OCI-LY7 (cell line): ENCODE data around the gene PLPP6. TPM values are rescaled to one million over a fixed set of nuclear protein-coding genes. Genes with fewer than 3 reads are reported as not detected.
"Not testable (repeated sequence)": the region's sequence is repeated elsewhere in the genome, so short reads cannot be mapped to it uniquely, and the experiment has no call there.

Experiments
- BruUV-seq: library from RNA; stranded (reverse); fragments of 400-500 nt; replicated peaks from 2 replicates; lab custom pipeline; 2021; lab: Mats Ljungman, UMichigan
- CTCF ChIA-PET: fragments of 300-600 bp; sonication (Branson Sonifier 250); formaldehyde crosslinking; loops from one replicate; lab custom pipeline; 2022; ENCODE audit warnings: antibody characterized with exemption; ENCODE audit not compliant: unreplicated experiment; lab: Charles Lee
- POLR2A ChIA-PET: fragments of 300-600 bp; sonication (Branson Sonifier 250); formaldehyde crosslinking; loops from one replicate; lab custom pipeline; 2022; ENCODE audit warnings: antibody characterized with exemption; lab: Charles Lee
- DNase-seq: peaks from one replicate; pipeline ENCODE4 v3.0.0-alpha.2; 2015; ENCODE audit warnings: low spot score
- H2AFZ ChIP-seq: fragments of 200-600 bp; sonication (generic), shearing (Covaris generic); 2 replicates; pipeline ENCODE4 v1.6.1; 2014; ENCODE audit warnings: mild to moderate bottlenecking, antibody characterized with exemption, low read length, moderate library complexity
- H3K27ac ChIP-seq: fragments of 200-600 bp; sonication (generic); 2 replicates; pipeline ENCODE4 v1.5.1; 2014; ENCODE audit warnings: mixed run types, low read depth, mild to moderate bottlenecking, moderate library complexity, low read length, inconsistent platforms; ENCODE audit not compliant: poor library complexity, severe bottlenecking
- H3K36me3 ChIP-seq: fragments of 200-600 bp; sonication (generic); 2 replicates; pipeline ENCODE4 v1.6.1; 2014; ENCODE audit warnings: mild to moderate bottlenecking, antibody characterized with exemption, low read length, moderate library complexity, mixed read lengths; ENCODE audit not compliant: insufficient read depth
- H3K4me1 ChIP-seq: fragments of 200-600 bp; sonication (generic); 2 replicates; pipeline ENCODE4 v1.5.1; 2014; ENCODE audit warnings: mild to moderate bottlenecking, low read length; ENCODE audit not compliant: insufficient read depth, poor library complexity, severe bottlenecking
- H3K4me2 ChIP-seq: fragments of 200-600 bp; sonication (generic); 2 replicates; pipeline ENCODE4 v1.6.1; 2014; ENCODE audit warnings: mild to moderate bottlenecking, low read length
- H3K4me3 ChIP-seq: fragments of 200-600 bp; sonication (generic); 2 replicates; pipeline ENCODE4 v1.5.1; 2014; ENCODE audit warnings: mild to moderate bottlenecking, low read depth, low read length; ENCODE audit not compliant: poor library complexity, severe bottlenecking
- H3K79me2 ChIP-seq: fragments of 200-600 bp; sonication (generic); 2 replicates; pipeline ENCODE4 v1.6.1; 2016; ENCODE audit warnings: low read depth, mild to moderate bottlenecking, low read length, moderate library complexity, mixed read lengths; ENCODE audit not compliant: insufficient read depth
- H3K9me2 ChIP-seq: fragments of 200-600 bp; sonication (generic); 2 replicates; pipeline ENCODE4 v1.6.1; 2016; ENCODE audit warnings: mild to moderate bottlenecking, low read length, mixed read lengths; ENCODE audit not compliant: insufficient read depth
- H3K9me3 ChIP-seq: fragments of 200-600 bp; sonication (generic); 2 replicates; pipeline ENCODE4 v1.6.1; 2014; ENCODE audit warnings: mild to moderate bottlenecking, mixed run types, low read length, mixed read lengths
- H4K20me1 ChIP-seq: fragments of 200-600 bp; sonication (generic); 2 replicates; pipeline ENCODE4 v1.6.1; 2014; ENCODE audit warnings: mild to moderate bottlenecking, antibody characterized with exemption, low read length, moderate library complexity, mixed read lengths; ENCODE audit not compliant: insufficient read depth
- EZH2phosphoT487 ChIP-seq: fragments of 200-600 bp; sonication (generic); IDR thresholded peaks from 2 replicates; pipeline ENCODE4 v1.6.1; 2018; ENCODE audit warnings: low read depth, borderline replicate concordance, mild to moderate bottlenecking, mixed run types, antibody characterized with exemption, low read length, moderate library complexity, mixed read lengths
- intact Hi-C: fragments of 100-400 bp; cut with micrococcal nuclease; formaldehyde crosslinking; loops from one replicate; pipeline ENCODE4 v1.10.0; 2022; ENCODE audit not compliant: unreplicated experiment
- total RNA-seq, 2 experiments: library from RNA; depleted of rRNA in 1 of 2; stranded (reverse); fragments of >200 nt in 1 of 2; shearing (Covaris generic) in 1 of 2; gene quantifications; 2 replicates each; pipeline ENCODE4 v1.2.3, GENCODE V29; 2014 to 2022
- TF ChIP-seq, protein P1 (sequence below): fragments of 200-600 bp; sonication (generic); conservative IDR thresholded peaks from 2 replicates; pipeline ENCODE4 v1.5.1; 2014; ENCODE audit warnings: mild to moderate bottlenecking, antibody characterized with exemption, low read length, moderate library complexity, mixed read lengths

PLPP6 gene
- total RNA-seq, 2 experiments from 2014 or later: 4.6 to 8.1 TPM

DNA sequence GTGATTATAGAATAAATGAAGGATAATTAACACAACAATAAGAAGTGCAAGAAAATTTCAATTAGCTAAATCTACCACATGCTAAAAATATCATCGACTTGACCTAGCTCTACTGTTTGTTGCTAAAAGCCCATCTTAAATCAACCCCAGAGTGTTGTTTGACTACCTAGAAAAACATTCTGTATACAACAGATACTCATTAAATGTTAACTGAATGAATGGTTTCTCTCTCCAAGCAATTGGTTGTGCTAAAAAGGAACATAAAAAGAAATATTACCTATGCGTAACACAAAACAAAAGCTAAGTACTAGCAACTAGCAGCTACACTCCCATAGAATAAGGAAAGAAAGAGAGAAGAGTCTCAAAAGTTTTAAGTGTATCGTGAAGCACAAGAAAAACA, 5.5 kb upstream of the PLPP6 start:
- no TSS peak for BruUV-seq
- intact Hi-C loops: no loop called here
- CTCF ChIA-PET: no interaction called here

DNA sequence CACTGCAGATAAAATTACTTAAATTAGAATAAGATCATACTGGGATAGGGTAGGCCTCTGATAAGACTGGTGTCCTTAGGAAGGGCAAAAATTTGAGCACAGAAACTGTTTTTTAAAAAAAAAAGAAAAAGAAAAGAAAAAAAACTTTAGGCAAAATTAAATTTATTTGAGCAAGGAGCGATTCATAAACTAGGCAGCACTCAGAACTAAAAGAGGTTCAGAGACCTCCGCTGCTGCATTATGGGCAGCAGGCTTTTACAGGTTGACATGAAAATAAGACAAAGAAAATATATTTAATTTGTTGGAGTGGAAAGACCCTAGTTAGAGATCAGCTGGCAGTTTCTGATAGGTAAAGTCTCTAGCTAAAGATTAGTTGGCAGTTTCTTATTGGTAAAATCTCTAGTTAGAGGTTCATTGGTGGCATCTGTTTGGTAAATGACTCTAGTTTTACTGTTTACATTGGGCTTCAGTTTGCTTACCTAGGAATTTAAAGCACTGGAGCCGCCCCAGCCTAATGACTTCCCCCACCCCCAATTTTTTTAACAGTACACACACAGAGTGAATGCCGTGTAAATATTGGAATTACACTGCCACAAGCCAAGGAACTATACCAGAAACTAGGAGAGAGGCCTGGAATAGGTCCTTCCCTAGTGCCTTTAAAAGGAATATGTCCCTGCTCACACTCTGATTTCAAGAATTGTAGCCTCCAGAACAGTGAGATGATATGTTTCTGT, 4.5 kb upstream of the PLPP6 start:
- H3K4me3 ChIP-seq: no peak overlapping the region
- ChIA-PET CTCF (no interaction called here), POLR2A (interaction anchor here (0.7 kb wide), 1 partner anchor 280 kb away, joined by 3 read pairs; no protein-coding TSS in a partner anchor)
- H3K27ac ChIP-seq: no peak overlapping the region
- H3K79me2 ChIP-seq: no peaks in the 10 kb centered on the region
- no peaks in the 10 kb centered on the region for H4K20me1 ChIP-seq
- no peaks in the 10 kb centered on the region for H3K36me3 ChIP-seq
- no peak overlapping the region for H2AFZ ChIP-seq
- no peak overlapping the region for H3K4me2 ChIP-seq
- no TSS peak for BruUV-seq
- intact Hi-C loops: no loop called here
- no peaks in the 10 kb centered on the region for H3K9me2 ChIP-seq
- no peaks in the 10 kb centered on the region for H3K4me1 ChIP-seq
- no peak for DNase-seq
- no peak for TF ChIP-seq EZH2phosphoT487
- TF ChIP-seq, protein P1, sequence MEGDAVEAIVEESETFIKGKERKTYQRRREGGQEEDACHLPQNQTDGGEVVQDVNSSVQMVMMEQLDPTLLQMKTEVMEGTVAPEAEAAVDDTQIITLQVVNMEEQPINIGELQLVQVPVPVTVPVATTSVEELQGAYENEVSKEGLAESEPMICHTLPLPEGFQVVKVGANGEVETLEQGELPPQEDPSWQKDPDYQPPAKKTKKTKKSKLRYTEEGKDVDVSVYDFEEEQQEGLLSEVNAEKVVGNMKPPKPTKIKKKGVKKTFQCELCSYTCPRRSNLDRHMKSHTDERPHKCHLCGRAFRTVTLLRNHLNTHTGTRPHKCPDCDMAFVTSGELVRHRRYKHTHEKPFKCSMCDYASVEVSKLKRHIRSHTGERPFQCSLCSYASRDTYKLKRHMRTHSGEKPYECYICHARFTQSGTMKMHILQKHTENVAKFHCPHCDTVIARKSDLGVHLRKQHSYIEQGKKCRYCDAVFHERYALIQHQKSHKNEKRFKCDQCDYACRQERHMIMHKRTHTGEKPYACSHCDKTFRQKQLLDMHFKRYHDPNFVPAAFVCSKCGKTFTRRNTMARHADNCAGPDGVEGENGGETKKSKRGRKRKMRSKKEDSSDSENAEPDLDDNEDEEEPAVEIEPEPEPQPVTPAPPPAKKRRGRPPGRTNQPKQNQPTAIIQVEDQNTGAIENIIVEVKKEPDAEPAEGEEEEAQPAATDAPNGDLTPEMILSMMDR: no peak
- no peaks in the 10 kb centered on the region for H3K9me3 ChIP-seq

More for the DNA sequence above, 5.5 kb upstream of the PLPP6 start:
- no peak overlapping the region for H2AFZ ChIP-seq
- H3K36me3 ChIP-seq: no peaks in the 10 kb centered on the region
- H3K4me1 ChIP-seq: no peaks in the 10 kb centered on the region
- no peak overlapping the region for H3K4me3 ChIP-seq
- H3K4me2 ChIP-seq: no peak overlapping the region
- H3K9me3 ChIP-seq: no peaks in the 10 kb centered on the region
- no peaks in the 10 kb centered on the region for H4K20me1 ChIP-seq
- no peaks in the 10 kb centered on the region for H3K79me2 ChIP-seq
- DNase-seq: no peak
- H3K27ac ChIP-seq: no peak overlapping the region
- POLR2A ChIA-PET: no interaction called here
- no peak for TF ChIP-seq EZH2phosphoT487
- TF ChIP-seq, protein P1: no peak
- H3K9me2 ChIP-seq: no peaks in the 10 kb centered on the region

DNA sequence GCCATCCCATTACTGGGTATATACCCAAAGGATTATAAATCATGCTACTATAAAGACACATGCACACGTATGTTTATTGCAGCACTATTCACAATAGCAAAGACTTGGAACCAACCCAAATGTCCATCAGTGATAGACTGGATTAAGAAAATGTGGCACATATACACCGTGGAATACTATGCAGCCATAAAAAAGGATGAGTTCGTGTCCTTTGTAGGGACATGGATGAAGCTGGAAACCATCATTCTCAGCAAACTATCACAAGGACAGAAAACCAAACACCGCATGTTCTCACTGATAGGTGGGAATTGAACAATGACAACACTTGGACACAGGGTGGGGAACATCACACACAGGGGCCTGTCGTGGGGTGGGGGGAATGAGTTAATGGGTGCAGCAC, 1.4 kb upstream of the PLPP6 start:
- DNase-seq, H3K9me2 ChIP-seq, BruUV-seq, H4K20me1 ChIP-seq, H2AFZ ChIP-seq, H3K27ac ChIP-seq, H3K79me2 ChIP-seq, H3K4me3 ChIP-seq, CTCF ChIA-PET, H3K9me3 ChIP-seq, H3K36me3 ChIP-seq, H3K4me2 ChIP-seq: not testable (repeated sequence)
- H3K4me1 ChIP-seq: peaks cover 16% of the 10 kb centered on the region
- intact Hi-C loops: loop anchor here (5.0 kb wide), 2 partner anchors 322 to 777 kb away; partner anchors contain the start of gene PLGRKT
- POLR2A ChIA-PET: interaction anchor here (0.7 kb wide), 1 partner anchor 116 kb away, joined by 3 read pairs; no protein-coding TSS in a partner anchor
